Right renal cortex interstitium (tissue), 3 donors: Measurements from ENCODE around the gene GLT8D2. TPM values are rescaled to one million over a fixed set of nuclear protein-coding genes. Genes with fewer than 3 reads are reported as not detected.

Source experiments
- DNase-seq, 3 donors: peaks; one replicate each; pipeline ENCODE4 v3.0.0-alpha.2; 2013; ENCODE audit warnings: low read depth in 3 of 3, low spot score in 2 of 3
- polyA plus RNA-seq, 3 donors: library from polyadenylated mRNA; unstranded; fragments of 120-200 nt; gene quantifications; one replicate each; pipeline ENCODE4 v1.2.1, GENCODE V29; 2013; ENCODE audit not compliant: insufficient read length in 3 of 3

Gene GLT8D2
- polyA plus RNA-seq, 3 donors = 13.9 to 15.5 (median 15.5) TPM

GRCh38 chr12:104006929-104007328 lies 43.1 kb downstream of the GLT8D2 start:
- DNase-seq = no peak

DNA sequence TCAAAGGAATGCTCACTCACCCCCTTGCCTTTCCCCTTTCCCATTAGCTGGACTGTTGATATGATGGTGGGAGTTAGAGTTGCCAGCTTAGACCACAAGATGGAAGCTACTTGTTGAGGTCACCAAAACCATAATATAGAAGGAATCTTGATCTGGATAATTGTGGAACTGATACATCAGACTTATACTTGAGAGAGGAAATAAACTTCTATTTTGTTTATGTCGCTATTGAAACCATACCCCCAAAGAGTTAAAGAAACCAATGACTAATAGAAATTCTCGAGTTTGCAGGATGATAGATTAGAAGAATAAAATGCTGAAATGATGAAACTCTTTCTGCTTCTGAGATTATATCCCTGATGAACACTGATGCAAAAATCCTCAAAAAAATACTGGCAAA lies 46.4 kb downstream of the GLT8D2 start:
- no peak for DNase-seq

DNA sequence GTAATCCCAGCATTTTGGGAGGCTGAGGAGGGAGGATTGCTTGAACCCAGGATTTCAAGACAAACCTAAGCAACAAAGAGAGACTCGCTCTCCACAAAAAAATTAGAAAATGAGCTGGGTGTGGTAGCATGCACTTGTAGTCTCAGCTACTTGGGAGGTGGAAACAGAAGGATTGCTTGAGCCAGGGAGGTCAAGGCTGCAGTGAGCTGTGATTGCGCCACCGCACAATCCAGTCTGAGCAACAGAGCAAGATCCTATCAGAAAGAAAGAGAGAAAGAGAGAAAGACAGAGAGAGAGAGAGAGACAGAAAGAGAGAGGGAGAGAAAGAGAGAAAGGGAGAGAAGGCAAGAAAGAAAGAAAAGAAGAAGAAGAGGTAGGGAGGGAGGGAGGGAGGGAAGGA lies 47.3 kb downstream of the GLT8D2 start:
- DNase-seq = no peak

DNA sequence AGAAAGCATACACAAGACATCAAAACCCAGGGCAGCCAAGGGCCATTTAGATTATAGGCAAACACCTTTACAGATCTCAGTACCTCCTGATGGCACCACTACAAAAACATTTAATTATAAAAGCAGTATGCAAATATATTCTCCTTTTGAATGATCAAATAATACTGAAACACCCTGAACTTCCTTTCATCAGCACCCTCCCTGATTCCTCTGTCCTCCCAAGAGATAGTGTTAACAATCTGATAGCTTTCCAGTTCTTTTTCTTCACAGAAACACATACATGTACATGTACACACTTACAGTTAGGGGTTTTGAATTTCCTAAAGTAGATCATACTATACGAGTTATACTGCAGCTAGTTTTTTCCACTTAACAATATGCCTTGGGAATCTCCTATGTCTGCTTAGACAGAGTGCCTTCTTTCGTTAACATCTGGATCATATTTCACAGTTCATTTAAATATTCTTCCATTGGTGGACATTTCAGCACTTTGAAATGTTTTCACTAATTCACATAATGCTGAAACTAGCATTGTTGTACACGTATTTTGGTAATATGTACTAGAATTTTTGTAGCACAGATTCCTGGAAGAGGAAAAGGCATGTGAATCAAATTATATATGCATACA lies 49.1 kb downstream of the GLT8D2 start:
- no peak for DNase-seq

DNA sequence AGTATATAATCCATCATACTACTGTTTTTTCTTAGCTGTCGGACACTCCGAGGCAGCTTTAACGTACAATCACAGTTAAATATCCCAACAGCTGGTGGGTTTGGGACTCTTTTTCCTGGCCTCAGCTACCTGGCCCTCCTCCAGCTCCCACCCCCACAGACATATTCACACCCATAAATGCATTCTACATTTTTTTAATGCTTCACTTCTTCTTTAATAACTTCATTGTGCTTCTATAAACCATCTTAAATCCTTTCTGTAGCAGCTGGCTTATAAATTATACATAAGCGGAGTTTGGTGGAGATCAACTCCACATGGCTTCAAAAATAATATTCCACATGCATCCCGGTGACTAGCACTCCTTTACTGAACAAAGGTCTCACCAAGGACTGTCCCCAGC lies 51.0 kb downstream of the GLT8D2 start:
- DNase-seq = no peak

DNA sequence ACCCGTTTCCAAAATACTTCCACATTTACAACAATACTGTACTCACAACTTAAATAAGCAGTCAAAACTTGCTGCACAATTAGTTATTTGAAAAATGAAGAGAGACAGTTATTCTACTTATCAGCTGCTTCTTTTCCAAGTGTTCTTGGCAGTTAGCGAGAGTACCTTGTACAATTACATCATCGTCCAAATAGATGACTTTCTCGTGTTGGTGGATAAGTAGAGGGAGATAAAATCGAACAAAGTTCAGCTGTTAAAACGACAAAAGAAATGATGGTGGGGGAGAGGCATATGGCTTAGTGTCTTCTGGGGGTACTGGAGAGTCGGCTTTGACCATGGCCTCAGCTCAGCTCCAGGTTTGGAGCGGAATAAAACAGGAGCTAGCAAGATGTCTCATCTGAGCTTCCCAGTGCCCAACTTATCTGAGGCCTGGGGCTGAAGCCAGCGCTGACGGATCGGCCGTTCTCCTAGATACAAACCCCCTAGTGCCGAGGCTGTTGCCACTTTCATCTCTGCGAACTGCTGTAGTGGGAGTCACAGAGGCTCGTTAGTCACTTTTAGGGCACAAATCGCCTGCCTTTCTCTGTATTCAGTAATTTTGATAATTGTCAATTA lies 52.6 kb downstream of the GLT8D2 start:
- no peak for DNase-seq

DNA sequence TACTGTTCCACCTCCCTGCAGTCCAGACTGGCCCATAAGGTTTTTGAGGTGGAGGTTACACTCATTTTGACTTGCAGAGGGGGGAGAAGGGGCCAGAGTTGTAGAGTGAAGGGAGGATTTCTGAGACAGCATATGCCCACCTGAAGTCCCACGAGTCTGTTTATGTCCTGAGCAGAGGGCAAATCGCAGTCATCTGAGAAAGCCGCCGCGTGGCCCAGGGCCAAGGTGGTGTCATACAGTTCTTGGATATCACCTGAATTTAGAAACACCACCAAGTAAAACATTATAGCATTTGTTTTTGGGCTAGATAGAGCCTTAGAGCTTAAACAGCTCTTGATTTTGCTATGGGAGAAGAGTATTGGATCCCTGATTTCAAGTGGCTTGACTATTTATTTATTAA lies 53.4 kb downstream of the GLT8D2 start:
- no peak for DNase-seq

DNA sequence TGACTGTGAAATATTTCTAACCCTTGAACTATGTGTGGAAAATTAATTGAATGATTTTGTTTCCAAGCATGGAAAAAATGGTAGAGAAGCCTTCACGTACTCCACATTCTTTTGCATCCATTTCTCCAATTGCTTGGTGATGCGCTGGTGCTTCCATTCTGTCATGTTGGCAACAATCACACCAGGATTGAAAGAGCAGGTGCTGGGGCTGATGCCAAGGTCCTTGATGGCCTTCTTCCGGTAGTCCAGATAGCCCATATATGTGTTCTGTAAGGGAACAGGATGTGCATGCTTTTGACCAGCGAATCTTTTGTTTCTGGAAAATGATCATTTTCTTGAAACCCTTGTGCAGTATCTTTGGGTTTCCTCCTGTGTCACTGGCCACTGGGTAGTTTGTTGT lies 55.8 kb downstream of the GLT8D2 start:
- no peak for DNase-seq

- no peak for DNase-seq
Measured at GRCh38 chr12:103986829-103987228, 63.2 kb downstream of the GLT8D2 start.

GRCh38 chr12:103978384-103978982 lies 71.5 kb downstream of the GLT8D2 start:
- DNase-seq = no peak

- DNase-seq = no peak
Measured at GRCh38 chr12:103975368-103975767, 74.6 kb downstream of the GLT8D2 start.

- no peak for DNase-seq
Measured at GRCh38 chr12:103973909-103974308, 76.1 kb downstream of the GLT8D2 start.

DNA sequence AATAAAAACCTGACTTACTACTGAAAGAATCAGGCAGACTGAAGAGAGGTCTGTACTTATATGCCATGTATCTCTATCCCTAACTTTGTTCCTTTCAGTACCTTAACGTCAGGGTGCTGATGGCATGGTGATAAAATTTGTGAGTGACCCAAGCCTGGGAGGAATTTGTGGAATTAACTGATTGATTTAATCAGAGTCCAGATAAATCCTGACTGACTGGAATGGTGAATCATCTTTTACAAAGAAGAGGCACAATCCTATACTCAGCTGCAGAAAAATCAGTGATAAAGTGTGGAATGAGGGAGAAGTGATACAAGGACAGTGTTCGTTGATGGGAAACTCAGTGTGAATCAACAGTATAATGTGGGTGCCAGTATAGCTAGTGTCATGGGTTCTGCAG lies 80.6 kb downstream of the GLT8D2 start:
- DNase-seq = no peak

DNA sequence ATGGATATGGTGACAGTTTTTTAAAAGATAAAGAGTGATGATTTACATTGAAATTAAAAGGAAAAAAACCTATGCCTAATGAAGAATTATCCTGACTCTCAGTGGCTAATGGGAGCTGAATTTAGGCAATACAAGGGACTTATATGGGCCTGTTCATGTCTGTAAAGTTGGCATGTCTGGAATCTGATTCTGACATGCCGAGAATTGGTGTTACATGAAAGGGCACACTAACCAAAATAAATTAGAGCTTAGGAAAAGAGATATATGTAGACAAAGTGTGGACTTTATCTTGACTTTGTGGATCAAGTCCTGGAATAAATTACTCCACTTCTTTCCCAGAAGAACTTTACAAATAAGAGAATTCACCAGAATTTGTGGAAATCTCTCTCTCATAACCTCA lies 83.3 kb downstream of the GLT8D2 start:
- no peak for DNase-seq

DNA sequence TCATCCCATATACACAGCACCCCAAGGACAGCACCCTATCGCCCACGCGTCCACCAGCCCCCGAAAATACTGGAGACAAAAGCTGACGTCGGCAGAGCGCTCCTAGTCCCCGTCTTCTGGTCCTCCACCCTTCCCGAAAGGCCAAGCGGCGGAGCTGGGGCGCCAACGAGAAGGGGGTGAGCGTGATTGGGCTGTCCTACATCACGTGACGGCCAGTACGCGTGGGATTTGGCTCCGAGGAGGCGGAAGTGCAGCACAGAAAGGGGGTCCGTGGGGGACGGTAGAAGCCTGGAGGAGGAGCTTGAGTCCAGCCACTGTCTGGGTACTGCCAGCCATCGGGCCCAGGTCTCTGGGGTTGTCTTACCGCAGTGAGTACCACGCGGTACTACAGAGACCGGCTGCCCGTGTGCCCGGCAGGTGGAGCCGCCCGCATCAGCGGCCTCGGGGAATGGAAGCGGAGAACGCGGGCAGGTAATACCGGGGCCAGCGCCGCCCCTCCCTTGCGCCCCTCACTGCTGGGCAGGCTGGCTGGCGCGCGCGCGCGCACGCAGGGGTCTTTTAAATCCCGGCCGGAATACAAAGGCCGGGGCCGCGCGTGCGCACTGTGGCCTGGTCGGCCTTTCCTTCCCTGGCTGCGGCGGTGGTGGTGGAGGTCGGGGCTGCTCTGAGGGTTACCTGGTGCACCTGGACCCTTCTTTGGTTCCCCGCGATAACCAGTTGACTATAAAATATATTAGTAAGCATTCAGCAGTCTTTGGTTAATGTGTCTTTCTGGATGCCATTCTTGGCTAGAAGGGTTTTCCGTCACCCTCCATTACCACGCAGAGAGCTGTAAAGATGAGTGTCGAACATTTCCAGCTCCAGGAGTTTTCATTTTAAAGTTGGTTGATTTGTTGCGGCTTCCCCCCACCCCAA lies 84.1 kb downstream of the GLT8D2 start, which contains the start of gene TDG:
TDG (plus strand) TSS at position 283 of the 915 bp plus-strand sequence; CDS start at position 449, 166 bp downstream.
- peak; percentile 96 to 97 (median 96) for DNase-seq

GRCh38 chr12:103965255-103965589 lies 84.8 kb downstream of the GLT8D2 start:
- no peak for DNase-seq

DNA sequence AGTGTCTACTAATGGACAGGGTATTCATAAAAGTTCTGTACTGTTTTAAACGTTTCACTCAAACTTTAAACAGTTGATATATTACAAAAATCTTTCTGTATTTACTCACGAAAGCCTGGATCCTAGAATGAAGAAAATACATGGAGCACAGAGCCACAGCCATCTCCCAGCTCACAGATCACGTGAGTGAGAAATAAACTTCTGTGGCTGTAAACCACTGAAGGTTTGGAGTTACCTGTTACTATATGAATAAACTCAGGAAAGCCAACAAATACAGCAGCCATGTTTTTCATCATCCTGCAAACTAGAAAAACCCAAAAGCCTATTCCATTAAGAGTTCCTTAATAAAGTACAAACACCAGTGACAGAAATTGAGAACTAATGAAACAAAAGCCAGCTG lies 85.2 kb downstream of the GLT8D2 start:
- no peak for DNase-seq

- no peak for DNase-seq
Measured at GRCh38 chr12:103962493-103962892, 87.5 kb downstream of the GLT8D2 start.

DNA sequence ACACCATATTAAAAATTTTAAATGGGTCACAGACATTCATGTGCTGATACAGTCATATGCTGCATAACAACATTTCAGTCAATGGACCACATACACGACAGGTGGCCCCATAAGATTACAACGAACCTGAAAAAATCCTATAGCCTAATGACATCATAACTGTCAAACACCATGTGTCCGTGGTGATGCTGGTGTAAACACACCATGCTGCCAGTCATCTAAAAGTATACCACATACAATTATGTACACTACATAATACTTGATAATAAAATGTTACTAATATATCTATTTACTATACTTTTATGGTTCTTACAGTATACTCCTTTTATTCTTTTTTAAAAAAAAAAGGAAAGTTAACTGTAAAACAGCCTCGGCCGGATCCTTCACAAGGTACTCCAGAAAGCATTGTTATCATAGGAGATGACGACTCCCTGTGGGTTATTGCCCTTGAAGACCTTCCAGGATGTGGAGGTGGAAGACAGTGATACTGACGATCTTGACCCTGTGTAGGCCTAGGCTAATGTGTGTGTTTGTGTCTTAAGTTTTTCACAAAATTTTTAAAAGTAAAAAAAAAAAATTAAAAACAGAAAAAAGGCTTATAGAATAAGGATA lies 89.3 kb downstream of the GLT8D2 start:
- no peak for DNase-seq

DNA sequence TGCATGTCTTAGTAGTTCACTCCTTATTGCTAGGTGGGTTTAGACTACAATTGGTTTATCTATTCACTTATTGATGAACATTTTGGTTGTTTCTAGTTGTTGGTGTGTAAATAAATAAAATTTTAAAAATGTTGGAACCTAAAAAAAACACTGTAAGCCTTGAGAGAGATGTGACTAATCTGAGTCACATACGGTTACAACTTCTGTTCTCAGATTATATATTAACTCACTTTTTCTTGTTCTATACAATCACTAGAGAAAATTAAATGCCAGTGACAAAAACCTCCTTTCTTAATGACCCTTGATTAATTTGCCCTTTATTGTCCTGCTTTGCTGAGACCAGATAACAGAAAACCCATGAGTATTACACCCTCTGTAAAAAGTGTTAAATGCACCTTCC lies 91.4 kb downstream of the GLT8D2 start:
- DNase-seq = no peak

GRCh38 chr12:103957865-103958388 lies 92.1 kb downstream of the GLT8D2 start:
- DNase-seq = no peak
